Frontal cortex (tissue), 4 donors: ENCODE data around the gene GALNT11. TPM values are rescaled to one million over a fixed set of nuclear protein-coding genes. Genes with fewer than 3 reads are reported as not detected.

Experiments used
- DNase-seq, 2 donors: peaks; one replicate each; pipeline ENCODE4 v3.0.0; 2012; ENCODE audit warnings: low spot score in 2 of 2
- FAIRE-seq: peaks from 2 replicates; lab custom pipeline; 2012; peaks lifted over from hg19 to GRCh38; lab: Jason Lieb, UNC
- total RNA-seq: library from RNA; depleted of rRNA; stranded (reverse); fragments of >200 nt; gene quantifications from one replicate; pipeline ENCODE4 v1.2.3, GENCODE V29; 2014
- donor health status: control.
- donor health status: control.
- donor health status: control.

Gene GALNT11
- total RNA-seq, 1 donor from 2014 or later, result 61.6 TPM

DNA sequence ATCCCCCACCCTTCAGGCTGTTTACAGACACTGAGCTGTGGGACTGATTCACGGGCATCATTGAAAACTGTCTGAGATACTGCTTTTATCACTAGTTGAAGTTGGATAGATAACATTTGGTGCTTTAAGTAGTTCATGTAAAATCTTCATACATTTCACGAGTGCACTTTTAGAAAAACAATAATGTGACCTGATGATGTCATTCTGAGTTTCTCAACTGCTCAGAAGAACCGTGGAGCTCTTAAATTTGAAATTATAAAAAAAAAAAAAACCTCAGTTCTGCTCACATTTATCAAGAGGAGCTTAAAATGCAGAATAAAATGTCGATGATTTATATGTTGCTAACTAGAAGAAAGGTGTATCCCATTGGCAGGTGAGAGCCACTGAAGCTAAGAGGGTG lies 81.5 kb downstream of the GALNT11 start:
- DNase-seq (no peak), FAIRE-seq (no peak)

DNA sequence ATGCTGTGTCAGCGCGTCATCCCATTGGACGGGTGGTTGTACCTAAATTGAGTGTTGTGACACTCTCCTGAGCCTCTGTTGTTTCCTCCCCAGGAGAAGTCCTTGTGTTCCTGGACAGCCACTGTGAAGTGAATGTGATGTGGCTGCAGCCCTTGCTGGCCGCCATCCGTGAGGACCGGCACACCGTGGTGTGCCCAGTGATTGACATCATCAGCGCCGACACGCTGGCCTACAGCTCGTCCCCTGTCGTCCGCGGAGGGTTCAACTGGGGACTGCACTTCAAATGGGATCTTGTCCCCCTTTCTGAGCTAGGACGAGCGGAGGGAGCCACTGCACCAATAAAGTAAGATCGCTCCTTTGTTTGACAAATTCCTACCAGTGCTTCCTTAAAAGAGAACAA lies 82.5 kb downstream of the GALNT11 start:
- DNase-seq (no peak), FAIRE-seq (no peak)

DNA sequence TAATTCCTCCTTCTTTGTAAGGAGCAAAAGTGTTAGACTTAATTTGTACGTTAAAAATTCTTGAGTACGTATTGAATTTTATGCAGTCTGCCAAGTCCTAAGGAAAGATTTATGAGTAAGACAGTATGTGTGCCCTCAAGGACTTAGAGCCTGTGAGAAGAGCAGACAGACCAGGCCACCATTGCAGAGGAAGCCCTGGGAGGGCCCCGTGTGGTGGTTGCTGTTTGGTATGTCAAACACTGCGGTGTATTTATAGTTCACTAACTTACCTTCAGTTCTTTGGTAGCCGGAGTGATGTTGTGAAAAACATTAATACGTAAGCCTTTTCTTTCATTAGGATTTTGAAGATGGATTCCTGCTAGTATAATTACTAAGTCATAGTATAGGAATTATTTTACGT lies 82.9 kb downstream of the GALNT11 start:
- DNase-seq (no peak), FAIRE-seq (no peak)

DNA sequence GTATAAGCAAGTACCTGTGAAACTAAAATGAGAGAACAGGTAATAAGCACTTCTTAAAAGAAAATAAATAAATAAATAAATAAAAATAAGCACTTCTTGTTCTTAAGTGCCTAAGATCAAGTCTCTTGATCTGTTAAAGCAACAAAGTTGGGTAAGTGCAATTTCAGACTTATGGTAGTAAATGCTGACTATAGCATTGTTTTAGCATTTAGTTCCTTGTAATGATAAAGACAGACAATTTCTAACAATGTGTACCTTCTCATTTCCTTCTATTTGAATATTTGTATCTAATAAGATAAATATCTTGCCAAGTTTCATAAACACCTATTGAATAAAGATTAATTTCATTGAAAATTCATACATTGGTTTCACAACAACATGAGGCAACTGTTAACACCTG lies 87.4 kb downstream of the GALNT11 start:
- DNase-seq (no peak), FAIRE-seq (no peak)

DNA sequence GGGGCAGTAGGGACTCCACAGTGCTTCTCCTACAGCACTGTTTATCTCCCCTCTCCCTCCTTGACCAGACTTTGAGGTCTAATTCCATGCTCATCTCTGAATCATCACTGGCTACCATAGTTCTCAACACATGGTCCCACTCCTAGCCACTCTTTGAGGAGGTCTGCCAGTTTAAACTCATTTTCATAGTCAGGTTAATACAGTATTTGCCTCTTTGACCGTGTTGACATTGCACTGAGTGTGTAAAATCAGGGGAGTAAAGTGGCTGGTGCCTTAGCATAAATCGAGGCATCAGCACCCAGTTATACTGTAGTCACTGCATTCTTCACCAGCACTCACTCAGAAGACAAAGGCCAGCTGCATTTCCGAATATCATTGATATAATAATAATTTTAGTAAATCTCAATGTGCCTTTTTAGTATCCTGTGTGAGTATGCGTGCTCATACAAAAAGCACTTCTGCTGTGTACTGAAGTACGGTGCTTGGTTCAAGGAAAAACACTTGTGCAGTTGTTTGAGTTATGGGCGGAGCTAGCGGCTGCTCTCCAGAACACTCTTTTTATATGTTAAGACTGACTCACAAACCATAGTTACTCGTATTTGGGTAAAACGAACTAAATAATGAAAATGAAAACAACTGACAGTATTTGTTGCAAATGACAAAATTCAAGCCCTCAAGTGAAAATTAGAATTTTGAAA lies 89.7 kb downstream of the GALNT11 start:
- DNase-seq (no peak), FAIRE-seq (no peak)

DNA sequence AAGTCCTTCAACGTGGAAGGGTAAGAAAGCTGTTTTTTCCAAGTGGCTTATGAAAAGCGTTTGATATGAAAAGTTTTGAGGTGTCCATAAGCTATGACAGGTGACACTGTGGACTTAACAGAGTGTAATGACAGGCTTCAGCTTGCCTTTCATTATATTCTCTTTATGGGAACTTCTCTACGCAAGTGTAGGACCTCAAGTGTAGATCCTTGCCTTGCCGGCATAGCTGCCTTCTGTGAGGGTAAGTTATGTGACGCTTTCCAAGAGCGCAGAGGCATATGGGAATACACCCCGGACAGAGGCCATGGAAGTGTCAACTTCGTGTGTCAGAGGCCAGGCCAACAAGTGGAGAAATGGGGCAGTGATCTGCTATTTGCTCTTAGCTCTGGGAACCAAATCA lies 91.9 kb downstream of the GALNT11 start:
- DNase-seq, result no peak
- FAIRE-seq, result no peak

DNA sequence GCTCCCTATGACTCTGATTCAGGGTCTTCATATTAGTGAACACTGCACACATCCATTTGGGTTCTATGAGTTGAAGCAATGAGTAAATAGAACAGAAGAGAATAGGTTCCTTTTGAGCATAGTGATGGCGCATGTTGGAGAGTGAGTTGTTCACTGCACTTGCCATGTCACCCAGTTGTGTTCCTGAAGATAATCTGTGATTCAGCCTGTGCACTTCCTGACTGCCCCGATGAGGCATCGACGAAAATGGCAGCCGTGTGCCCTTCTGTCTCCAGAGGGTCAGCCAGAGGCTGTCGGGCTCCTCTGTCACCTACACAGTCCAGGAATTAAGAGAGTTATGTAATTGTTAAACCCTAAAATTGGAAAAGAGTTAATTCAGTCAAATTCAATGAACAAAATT lies 94.7 kb downstream of the GALNT11 start:
- FAIRE-seq (no peak), DNase-seq (no peak)

DNA sequence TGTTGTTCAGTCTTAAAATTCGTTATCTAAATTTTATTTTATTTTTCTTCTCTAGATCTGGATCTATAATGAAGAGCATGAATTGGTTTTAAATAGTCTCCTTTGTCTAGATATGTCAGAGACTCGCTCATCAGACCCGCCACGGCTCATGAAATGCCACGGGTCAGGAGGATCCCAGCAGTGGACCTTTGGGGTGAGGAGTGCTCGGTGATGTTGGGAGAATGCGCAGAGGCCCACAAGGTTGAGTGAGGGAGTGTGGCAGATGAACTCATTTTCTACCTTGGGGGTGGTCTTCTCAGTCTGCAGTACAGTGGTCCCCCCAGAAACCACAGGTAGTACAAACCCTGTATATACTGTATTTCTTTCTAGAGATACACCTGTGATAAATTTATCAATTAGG lies 95.3 kb downstream of the GALNT11 start:
- DNase-seq, result no peak
- no peak for FAIRE-seq

DNA sequence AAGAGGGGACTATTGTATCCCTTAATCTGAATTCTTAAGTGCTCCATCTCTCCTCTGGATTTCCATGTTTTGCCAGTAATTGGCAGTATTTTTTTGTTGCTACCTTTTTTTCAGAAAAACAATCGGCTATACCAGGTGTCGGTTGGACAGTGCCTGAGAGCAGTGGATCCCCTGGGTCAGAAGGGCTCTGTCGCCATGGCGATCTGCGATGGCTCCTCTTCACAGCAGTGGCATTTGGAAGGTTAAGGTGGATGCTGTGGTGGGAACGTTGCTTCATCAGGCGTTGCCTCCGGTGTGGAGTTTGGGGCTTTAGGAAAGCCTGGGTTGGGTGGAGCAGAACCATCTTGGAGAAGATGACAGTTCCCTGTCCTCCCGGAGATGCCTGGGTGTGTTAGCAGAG lies 96.0 kb downstream of the GALNT11 start:
- FAIRE-seq (no peak), DNase-seq (no peak)

DNA sequence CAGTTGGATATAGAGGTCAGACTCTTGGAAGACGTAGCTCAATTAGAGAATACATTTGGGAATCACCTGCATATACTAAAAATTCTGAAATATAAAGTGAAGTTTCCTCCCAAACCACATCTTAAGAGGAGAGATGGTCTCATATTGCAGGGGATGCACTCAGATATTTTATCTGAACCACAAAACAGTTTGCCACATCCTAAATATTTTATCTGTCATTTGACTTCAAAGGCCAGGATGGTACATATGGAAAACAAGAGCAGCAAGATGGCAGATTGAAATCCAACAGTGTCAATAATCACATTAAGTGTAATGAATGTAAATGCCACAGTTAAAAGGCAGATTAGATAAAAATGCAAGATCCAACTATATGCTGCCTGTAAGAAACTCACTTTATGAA lies 97.1 kb downstream of the GALNT11 start:
- no peak for FAIRE-seq
- no peak for DNase-seq

DNA sequence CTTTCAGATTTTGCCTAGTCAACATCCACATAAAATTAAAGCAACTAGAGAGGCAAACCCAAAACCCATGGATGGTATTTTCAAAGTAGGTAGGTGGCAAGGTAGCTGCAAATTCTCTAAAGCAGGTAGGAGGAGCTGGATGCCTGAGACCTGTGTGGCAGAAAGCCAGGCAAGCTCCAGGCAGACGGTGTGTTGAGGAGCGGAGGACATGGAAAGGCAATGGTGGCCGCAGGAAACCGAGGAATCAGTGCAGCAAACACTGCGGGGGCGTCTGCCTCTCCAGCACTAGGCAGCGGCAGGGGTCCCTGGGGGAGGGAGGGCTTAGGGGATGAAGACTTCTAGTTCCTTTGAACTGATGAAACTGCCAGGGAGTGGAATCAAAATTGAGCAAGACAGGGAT lies 101.3 kb downstream of the GALNT11 start:
- FAIRE-seq, result no peak
- DNase-seq, result no peak

DNA sequence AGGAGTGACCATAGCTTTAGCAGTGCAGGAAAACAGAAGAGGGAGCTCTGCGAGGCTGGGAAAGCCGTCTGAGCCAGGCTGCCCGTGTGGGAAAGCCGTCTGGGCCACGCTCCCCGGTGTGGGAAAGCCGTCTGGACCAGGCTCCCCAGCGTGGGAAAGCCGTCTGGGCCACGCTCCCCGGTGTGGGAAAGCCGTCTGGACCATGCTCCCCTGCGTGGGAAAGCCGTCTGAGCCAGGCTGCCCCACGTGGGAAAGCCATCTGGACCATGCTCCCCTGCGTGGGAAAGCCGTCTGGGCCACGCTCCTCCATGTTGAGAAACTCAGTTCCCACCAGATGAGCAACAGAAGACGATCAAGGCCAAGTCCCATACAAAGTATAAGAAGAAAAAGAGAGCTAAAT lies 101.8 kb downstream of the GALNT11 start:
- DNase-seq, result no peak
- no peak for FAIRE-seq

DNA sequence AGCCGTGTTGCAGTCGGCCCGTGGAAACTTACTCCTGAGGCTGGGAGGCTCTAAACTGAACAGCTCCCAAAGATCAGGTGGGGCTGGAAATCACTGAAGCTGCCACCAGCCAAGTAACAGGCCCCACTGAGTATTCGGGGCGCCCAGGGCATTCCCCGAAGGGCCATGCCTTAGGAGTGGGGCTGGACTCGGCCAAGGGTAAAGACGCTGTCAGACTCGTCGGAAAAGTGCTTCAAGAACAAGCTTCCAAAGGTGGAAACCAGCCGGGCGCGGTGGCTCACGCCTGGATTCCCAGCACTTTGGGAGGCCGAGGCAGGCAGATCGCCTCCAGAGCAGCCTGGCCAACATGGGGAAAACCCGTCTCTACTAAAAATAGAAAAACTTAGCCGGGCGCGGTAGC lies 102.8 kb downstream of the GALNT11 start:
- FAIRE-seq (no peak), DNase-seq (no peak)

DNA sequence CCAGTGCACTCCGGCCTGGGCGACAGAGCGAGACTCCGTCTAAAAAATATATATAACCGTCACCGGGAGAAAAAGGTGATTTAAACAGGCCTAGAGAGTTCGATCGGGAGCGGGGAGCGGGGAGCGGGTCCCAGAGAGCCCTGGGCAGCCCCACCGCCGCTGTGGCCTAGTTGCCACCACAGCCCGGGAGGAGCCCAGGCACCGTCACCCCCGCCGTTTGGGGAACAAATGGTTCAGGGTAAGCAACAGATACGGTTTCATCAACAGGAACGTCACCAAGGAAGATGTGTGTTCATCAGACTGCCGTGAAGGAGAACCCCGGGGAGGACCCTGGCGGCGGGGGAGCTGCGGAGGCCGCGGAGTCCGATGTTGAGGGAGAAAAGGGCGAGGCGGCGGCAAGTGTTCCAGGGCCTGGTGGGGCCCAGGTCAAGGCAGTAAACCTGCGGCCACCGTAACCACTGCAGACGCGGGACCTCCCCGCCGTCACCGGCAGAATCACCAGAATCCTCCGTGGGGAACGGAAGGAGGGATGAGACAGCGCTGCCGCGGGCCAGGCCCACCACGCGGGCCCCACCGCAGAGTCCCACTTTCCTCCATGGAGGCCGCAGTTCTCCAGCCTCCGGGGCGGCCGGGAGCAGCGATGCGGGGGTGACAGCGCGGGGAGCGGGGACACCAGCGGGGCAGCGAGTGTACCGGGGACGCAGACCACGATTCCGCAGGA lies 103.4 kb downstream of the GALNT11 start:
- no peak for DNase-seq
- no peak for FAIRE-seq

DNA sequence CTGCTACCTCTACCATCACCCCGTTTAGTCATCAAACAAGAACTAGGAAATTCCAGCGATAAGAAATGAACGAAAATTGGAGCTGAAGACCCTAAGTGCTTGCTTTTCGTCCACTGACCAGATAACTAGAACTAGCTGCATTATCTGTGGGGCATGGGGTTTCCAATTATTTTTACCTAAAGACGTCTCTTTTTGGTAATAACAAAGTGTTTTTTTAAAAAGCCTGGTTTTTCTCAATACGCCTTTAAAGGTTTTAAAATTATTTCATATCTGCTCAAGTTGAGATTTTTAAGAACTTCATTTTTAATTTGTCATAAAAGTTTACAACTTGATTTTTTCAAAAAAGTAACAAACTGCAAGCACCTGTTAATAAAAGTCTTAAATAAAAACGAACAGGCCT lies 104.2 kb downstream of the GALNT11 start:
- DNase-seq (no peak), FAIRE-seq (peak; percentile 37)

DNA sequence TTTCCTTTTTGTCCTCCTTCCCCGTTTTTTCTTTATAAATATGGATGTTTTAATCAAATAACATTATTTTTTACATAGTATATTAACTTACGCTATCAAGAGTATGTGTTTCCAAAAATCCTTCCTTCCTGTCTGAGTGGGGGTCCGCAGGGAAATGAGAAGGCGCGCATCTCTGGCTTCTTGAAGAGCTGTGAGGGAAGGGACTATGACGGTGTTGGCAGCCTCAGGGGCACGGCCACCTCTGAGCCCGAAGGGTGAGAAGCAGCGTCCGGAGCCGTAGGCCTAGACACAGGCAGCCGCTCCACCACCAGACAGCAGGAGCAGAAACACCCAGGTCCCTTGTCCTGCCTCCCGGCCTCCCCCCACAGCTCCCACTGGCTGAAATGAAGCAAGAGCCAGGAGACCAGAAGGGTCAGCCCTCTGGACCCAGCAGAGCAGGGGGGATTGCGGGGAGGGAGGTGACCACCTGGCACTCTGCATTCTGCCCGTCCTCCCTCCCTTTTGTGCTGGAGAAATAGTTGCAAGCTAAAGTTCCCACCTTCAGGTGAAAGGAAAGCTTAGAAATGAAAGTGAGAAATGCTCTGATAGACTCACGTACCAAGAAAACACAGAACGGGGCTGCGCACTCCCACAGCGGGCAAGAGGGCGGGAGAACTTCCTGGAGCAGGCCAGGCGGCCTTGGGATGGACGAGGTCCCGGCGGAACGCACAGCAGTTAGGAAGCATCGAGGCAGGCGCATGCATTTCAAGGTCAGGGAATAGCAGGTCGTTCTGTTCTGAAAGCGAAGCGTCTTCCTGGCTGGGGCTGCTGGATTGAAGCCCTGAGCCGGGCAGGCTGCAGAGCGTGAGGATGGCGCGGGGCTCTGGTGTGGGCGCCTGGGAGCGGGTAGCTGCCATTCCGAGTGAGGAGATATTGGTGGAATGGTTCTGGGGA lies 105.5 kb downstream of the GALNT11 start:
- DNase-seq (no peak), FAIRE-seq (no peak)

DNA sequence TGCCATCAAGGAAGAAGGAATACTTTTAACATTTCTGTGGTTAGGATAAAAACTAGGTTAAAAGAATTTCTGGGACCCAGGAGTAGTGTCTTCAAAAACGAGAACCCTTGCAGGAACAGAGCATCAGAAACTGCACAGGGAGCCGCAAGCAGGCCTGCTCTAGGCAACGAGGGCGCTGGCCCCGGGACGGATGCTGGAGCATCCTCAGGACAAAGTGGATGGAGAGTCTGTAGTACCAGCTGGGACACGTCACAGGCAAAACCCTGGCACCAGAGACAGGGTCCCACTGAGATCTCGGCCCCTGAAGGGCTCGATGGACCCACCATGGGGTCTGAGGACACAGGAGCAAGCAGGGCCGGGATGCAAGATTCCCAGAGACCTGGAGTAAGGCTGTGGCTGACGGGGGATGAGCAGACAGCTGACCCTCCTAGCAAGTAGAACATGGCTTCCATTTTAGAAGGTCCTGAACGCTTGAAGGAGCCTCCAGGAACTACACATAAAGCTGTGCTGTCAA lies 106.6 kb downstream of the GALNT11 start:
- no peak for FAIRE-seq
- DNase-seq, result no peak

DNA sequence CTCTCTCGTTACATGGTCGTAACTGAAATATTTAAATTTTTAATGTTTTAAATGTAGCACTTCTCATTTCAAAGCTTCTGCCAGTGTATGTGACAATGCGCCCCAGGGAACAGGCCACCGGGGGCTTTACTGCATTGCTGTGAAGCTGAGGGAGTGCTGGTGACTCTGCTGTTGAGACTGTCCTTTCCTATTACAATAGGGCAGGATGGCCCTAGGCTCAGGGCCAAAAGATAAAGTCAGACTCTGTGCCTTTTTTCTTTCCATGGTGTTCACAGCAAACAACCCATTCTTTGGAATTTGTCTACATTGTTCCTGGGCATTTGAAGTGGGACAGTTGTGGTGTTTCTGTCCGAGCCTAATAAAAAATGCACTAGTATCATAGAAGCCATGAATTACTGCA lies 107.3 kb downstream of the GALNT11 start:
- no peak for FAIRE-seq
- no peak for DNase-seq

DNA sequence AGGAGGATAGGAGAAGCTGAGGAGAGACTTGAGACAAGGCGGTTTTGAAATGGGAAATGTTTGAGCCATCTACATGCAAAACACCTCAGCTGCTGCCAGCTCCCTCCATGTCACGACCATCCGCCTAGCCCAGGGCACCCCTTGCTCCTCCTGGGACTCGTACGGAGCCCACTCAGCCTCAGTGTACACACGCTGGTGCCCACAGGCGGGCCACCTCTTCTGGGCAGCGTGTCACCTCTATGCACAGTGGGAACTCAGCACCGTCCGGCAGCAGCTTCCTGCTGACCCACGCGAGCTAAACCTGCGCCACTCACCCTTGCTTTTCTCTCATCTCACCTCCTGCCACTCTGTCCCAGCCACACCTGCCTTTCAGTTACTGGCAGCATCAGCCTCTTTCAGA lies 108.3 kb downstream of the GALNT11 start:
- DNase-seq, result no peak
- FAIRE-seq, result no peak

DNA sequence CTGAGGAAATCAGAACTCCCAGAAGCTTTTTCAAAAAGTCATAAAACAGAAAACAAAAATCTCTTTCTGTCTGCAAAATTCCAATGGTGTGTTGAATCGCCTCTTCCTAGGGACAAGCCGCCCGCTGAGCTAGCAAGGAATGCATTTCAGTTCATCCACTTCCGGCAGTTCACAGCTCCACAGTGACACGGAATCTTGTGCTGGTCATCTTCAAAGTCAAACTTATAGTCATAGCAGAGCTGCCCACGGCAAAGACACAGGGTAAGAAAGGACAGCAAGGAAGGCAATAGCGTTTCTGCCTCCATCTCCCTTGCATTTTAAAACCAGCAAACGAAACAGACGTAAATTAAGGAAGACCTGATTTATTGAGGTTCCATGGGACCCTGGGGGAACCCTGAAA lies 111.2 kb downstream of the GALNT11 start:
- DNase-seq (no peak), FAIRE-seq (no peak)
